ENCODE measurements around the gene DLG2.

DLG2 gene

DNA sequence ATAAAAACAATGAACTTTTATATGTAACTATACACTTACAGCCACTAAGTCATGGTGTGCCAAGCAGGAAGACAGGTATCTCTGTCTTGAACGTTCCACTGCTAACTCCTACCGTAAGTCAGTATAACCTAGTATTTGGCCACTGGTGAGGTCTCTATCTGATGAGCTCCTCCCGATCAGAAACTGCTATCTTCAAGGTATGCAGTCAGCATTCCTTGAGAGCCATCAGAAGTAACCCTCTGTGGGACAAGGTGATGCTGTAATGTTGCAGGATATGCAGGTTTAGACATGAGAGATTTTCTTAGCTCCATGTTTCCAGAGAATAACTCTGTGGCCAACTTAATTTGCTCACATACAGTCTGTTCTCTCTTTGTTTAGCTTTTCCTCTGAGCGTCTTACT, 1943.1 kb downstream of the DLG2 start:
- 91% methylated on average over 4 of the region's 4 CpGs for WGBS
- H3K79me1 ChIP-seq (replicated peaks; ENCODE audit: low read length, poor library complexity, severe bottlenecking): no peaks in the 10 kb centered on the region

DNA sequence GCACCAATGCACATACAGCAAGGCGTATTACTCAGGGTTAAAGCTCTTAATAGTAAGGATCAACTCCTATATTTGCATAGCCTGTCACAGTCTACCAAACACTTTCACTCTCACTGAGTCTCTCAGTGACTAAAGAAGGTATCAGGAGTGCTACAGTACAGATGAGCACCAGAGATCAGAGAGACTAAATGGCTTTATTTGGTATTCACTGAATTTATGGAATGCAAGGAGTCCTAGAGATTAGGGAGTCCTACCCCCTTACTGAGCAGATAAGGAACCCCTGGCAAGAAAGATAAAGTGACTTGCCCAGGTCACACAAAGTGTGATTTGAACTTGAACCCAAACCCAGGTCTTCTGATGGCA, 1944.6 kb downstream of the DLG2 start:
- Histone ChIP-seq H3K14ac (ENCODE audit: low read length in 2 of 2) (no peak overlapping the region), H2AK5ac (ENCODE audit: low read length, severe bottlenecking) (no peak overlapping the region), H2BK12ac (ENCODE audit: low read length in 2 of 2) (no peak overlapping the region), H3K79me1 (replicated peaks; ENCODE audit: low read length, poor library complexity, severe bottlenecking) (no peaks in the 10 kb centered on the region), H2BK5ac (ENCODE audit: low read depth, low read length, poor library complexity, severe bottlenecking) (no peak overlapping the region), H2BK15ac (ENCODE audit: low read depth, poor library complexity, severe bottlenecking) (no peak overlapping the region), H3K4me3 (ENCODE audit: insufficient read depth in 1 of 2, low read depth in 1 of 2, low read length in 2 of 2) (no peak overlapping the region), H3K4me2 (ENCODE audit: low read length, poor library complexity, severe bottlenecking) (no peak overlapping the region), H2AFZ (ENCODE audit: low read depth, low read length) (no peak overlapping the region), H3K18ac (ENCODE audit: low read depth in 1 of 2, low read length in 2 of 2) (no peak overlapping the region), H3K9ac (ENCODE audit: low read length) (no peak overlapping the region), H4K8ac (ENCODE audit: low read length) (no peak overlapping the region), H2BK120ac (ENCODE audit: low read depth, low read length) (no peak overlapping the region), H3K9me3 (ENCODE audit: control insufficient read depth, low read length) (no peaks in the 10 kb centered on the region), H3K36me3 (ENCODE audit: control insufficient read depth in 1 of 2, insufficient read depth in 2 of 2, low read depth in 1 of 2, low read length in 2 of 2) (no peaks in the 10 kb centered on the region), H3K27ac (ENCODE audit: low read length, poor library complexity, severe bottlenecking) (no peak overlapping the region), H4K91ac (ENCODE audit: low read length) (no peak overlapping the region), H3K4me1 (ENCODE audit: control insufficient read depth, insufficient read depth, low read depth, low read length) (no peaks in the 10 kb centered on the region), H3K23ac (ENCODE audit: low read length in 2 of 2) (no peak overlapping the region), H3K27me3 (ENCODE audit: control insufficient read depth in 1 of 2, insufficient read depth in 1 of 2, low read length in 2 of 2) (peaks cover 0 to 31% of the 10 kb centered on the region in 2 experiments), H3K4ac (ENCODE audit: low read depth in 1 of 2, low read length in 2 of 2) (no peak overlapping the region)
- 83% methylated on average over 1 of the region's 1 CpG for WGBS
- DNase-seq: no peak

More for the DNA sequence above, 1943.1 kb downstream of the DLG2 start:
- Histone ChIP-seq H2BK15ac (ENCODE audit: low read depth, poor library complexity, severe bottlenecking) (no peak overlapping the region), H2BK120ac (ENCODE audit: low read depth, low read length) (no peak overlapping the region), H3K4ac (ENCODE audit: low read depth in 1 of 2, low read length in 2 of 2) (no peak overlapping the region), H3K18ac (ENCODE audit: low read depth in 1 of 2, low read length in 2 of 2) (no peak overlapping the region), H3K36me3 (ENCODE audit: control insufficient read depth in 1 of 2, insufficient read depth in 2 of 2, low read depth in 1 of 2, low read length in 2 of 2) (no peaks in the 10 kb centered on the region), H2AFZ (ENCODE audit: low read depth, low read length) (no peak overlapping the region), H3K9me3 (ENCODE audit: control insufficient read depth, low read length) (no peaks in the 10 kb centered on the region), H2BK12ac (ENCODE audit: low read length in 2 of 2) (no peak overlapping the region), H3K9ac (ENCODE audit: low read length) (no peak overlapping the region), H2AK5ac (ENCODE audit: low read length, severe bottlenecking) (no peak overlapping the region), H3K4me1 (ENCODE audit: control insufficient read depth, insufficient read depth, low read depth, low read length) (no peaks in the 10 kb centered on the region), H2BK5ac (ENCODE audit: low read depth, low read length, poor library complexity, severe bottlenecking) (no peak overlapping the region), H4K91ac (ENCODE audit: low read length) (no peak overlapping the region), H3K14ac (ENCODE audit: low read length in 2 of 2) (no peak overlapping the region), H3K27me3 (ENCODE audit: control insufficient read depth in 1 of 2, insufficient read depth in 1 of 2, low read length in 2 of 2) (peaks cover 0 to 31% of the 10 kb centered on the region in 2 experiments), H3K4me2 (ENCODE audit: low read length, poor library complexity, severe bottlenecking) (no peak overlapping the region), H3K23ac (ENCODE audit: low read length in 2 of 2) (no peak overlapping the region), H4K8ac (ENCODE audit: low read length) (no peak overlapping the region), H3K4me3 (ENCODE audit: insufficient read depth in 1 of 2, low read depth in 1 of 2, low read length in 2 of 2) (no peak overlapping the region), H3K27ac (ENCODE audit: low read length, poor library complexity, severe bottlenecking) (no peak overlapping the region)
- no peak for DNase-seq

DNA sequence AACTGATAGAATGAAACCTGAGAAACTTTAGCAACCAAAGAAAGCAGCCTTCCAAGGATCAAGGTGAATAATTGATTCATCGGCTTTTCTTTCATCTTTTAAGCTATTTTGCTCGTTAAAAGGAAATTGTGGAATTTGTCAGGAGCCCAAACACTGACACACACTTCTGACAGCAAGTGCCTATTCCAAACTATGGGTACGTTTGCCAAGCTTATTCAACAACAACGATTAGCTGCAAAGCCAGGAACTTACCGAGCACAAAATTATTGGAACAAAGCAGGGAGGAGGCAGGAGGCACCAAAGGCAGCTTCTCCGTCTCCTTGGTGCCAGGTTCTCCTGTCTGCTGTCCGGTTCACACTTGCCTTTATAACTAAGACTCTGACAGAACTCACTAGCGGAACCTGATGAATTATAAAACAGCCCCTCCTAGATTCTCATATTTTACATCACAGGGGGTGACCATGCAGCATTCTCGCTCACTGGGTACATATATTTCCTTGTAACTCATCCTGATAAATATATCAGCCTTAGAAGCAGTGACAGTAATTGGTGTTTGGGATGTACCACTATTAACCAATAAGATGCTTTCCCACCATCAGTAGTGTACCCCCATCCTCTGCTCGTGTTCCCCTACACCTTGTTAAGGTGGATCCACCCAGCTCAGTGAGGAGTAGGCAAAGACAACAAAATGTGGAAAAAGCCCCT, 1945.1 kb downstream of the DLG2 start:
- H2BK12ac ChIP-seq (ENCODE audit: low read length in 2 of 2): no peak overlapping the region

DNA sequence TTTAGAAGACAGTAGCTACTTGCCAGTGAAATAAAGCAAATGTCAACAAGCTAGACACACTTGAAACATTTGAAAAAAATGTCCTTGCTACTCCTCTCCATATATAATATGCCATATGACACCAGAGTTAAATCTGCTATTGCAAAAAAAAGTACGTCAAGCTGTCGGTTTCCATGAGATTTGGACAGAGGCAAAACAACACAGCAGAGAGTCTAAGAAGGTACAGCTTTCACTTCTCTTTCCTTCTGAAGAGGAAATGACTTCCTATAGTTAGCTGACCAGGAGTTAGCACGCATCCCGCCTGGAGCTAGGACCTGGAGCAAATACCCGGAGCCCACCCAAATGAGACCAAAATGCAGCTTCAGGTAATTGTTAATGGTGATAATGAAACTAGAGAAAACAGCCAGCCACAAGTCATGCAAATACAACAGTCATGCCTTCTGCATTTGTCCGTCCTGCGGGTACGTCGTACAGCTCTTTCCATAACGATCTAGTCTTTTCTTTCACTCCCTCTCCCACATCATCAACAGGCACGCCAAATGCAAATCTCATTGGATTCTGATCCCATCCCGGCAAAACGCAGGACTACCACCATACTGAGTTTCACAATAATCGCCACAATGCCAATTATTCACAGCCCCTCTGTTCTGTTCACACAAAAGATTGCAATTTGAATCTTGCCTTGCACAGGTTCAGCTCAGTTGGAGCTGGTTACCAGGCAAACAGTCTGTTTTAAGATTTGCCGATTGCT, 1945.9 kb downstream of the DLG2 start:
- no peak overlapping the region for H3K4ac ChIP-seq (ENCODE audit: low read depth in 1 of 2, low read length in 2 of 2)
- H3K9me3 ChIP-seq (ENCODE audit: control insufficient read depth, low read length): no peaks in the 10 kb centered on the region
- H3K36me3 ChIP-seq (ENCODE audit: control insufficient read depth in 1 of 2, insufficient read depth in 2 of 2, low read depth in 1 of 2, low read length in 2 of 2): no peaks in the 10 kb centered on the region
- H3K27me3 ChIP-seq (ENCODE audit: control insufficient read depth in 1 of 2, insufficient read depth in 1 of 2, low read length in 2 of 2): peaks cover 0 to 31% of the 10 kb centered on the region in 2 experiments
- no peak overlapping the region for H2BK12ac ChIP-seq (ENCODE audit: low read length in 2 of 2)
- peak overlapping the region in 1 of 2 experiments; percentile 48 for H3K4me3 ChIP-seq (ENCODE audit: insufficient read depth in 1 of 2, low read depth in 1 of 2, low read length in 2 of 2)
- H3K23ac ChIP-seq (ENCODE audit: low read length in 2 of 2): no peak overlapping the region
- no peak overlapping the region for H3K27ac ChIP-seq (ENCODE audit: low read length, poor library complexity, severe bottlenecking)
- no peak overlapping the region for H4K8ac ChIP-seq (ENCODE audit: low read length)
- WGBS: 85% methylated on average over 14 of the region's 15 CpGs
- no peak overlapping the region for H2BK120ac ChIP-seq (ENCODE audit: low read depth, low read length)
- H2AFZ ChIP-seq (ENCODE audit: low read depth, low read length): no peak overlapping the region
- H3K79me1 ChIP-seq (replicated peaks; ENCODE audit: low read length, poor library complexity, severe bottlenecking): no peaks in the 10 kb centered on the region
- no peak overlapping the region for H4K91ac ChIP-seq (ENCODE audit: low read length)
- H3K14ac ChIP-seq (ENCODE audit: low read length in 2 of 2): no peak overlapping the region
- H2AK5ac ChIP-seq (ENCODE audit: low read length, severe bottlenecking): no peak overlapping the region
- H2BK5ac ChIP-seq (ENCODE audit: low read depth, low read length, poor library complexity, severe bottlenecking): no peak overlapping the region
- H3K4me2 ChIP-seq (ENCODE audit: low read length, poor library complexity, severe bottlenecking): no peak overlapping the region
- no peak overlapping the region for H2BK15ac ChIP-seq (ENCODE audit: low read depth, poor library complexity, severe bottlenecking)
- H3K4me1 ChIP-seq (ENCODE audit: control insufficient read depth, insufficient read depth, low read depth, low read length): no peaks in the 10 kb centered on the region
- no peak for DNase-seq
- H3K18ac ChIP-seq (ENCODE audit: low read depth in 1 of 2, low read length in 2 of 2): no peak overlapping the region
- H3K9ac ChIP-seq (ENCODE audit: low read length): no peak overlapping the region

More for the DNA sequence above, 1945.1 kb downstream of the DLG2 start:
- H3K27me3 ChIP-seq (ENCODE audit: control insufficient read depth in 1 of 2, insufficient read depth in 1 of 2, low read length in 2 of 2): peaks cover 0 to 31% of the 10 kb centered on the region in 2 experiments
- no peak overlapping the region for H2AFZ ChIP-seq (ENCODE audit: low read depth, low read length)
- no peak overlapping the region for H4K8ac ChIP-seq (ENCODE audit: low read length)
- no peak overlapping the region for H2AK5ac ChIP-seq (ENCODE audit: low read length, severe bottlenecking)
- H2BK5ac ChIP-seq (ENCODE audit: low read depth, low read length, poor library complexity, severe bottlenecking): no peak overlapping the region
- no peak overlapping the region for H3K4me3 ChIP-seq (ENCODE audit: insufficient read depth in 1 of 2, low read depth in 1 of 2, low read length in 2 of 2)
- no peak overlapping the region for H3K14ac ChIP-seq (ENCODE audit: low read length in 2 of 2)
- H3K4me2 ChIP-seq (ENCODE audit: low read length, poor library complexity, severe bottlenecking): no peak overlapping the region
- no peaks in the 10 kb centered on the region for H3K79me1 ChIP-seq (replicated peaks; ENCODE audit: low read length, poor library complexity, severe bottlenecking)
- no peak overlapping the region for H2BK120ac ChIP-seq (ENCODE audit: low read depth, low read length)
- no peak overlapping the region for H2BK15ac ChIP-seq (ENCODE audit: low read depth, poor library complexity, severe bottlenecking)
- no peak overlapping the region for H4K91ac ChIP-seq (ENCODE audit: low read length)
- no peak for DNase-seq
- H3K23ac ChIP-seq (ENCODE audit: low read length in 2 of 2): no peak overlapping the region
- H3K36me3 ChIP-seq (ENCODE audit: control insufficient read depth in 1 of 2, insufficient read depth in 2 of 2, low read depth in 1 of 2, low read length in 2 of 2): no peaks in the 10 kb centered on the region
- no peaks in the 10 kb centered on the region for H3K4me1 ChIP-seq (ENCODE audit: control insufficient read depth, insufficient read depth, low read depth, low read length)
- no peak overlapping the region for H3K18ac ChIP-seq (ENCODE audit: low read depth in 1 of 2, low read length in 2 of 2)
- 78% methylated on average over 9 of the region's 10 CpGs for WGBS
- H3K4ac ChIP-seq (ENCODE audit: low read depth in 1 of 2, low read length in 2 of 2): no peak overlapping the region
- no peaks in the 10 kb centered on the region for H3K9me3 ChIP-seq (ENCODE audit: control insufficient read depth, low read length)
- H3K9ac ChIP-seq (ENCODE audit: low read length): no peak overlapping the region
- H3K27ac ChIP-seq (ENCODE audit: low read length, poor library complexity, severe bottlenecking): no peak overlapping the region

All from mesenchymal stem cell (in vitro differentiated cells and primary cell).